T-helper 2 cell treated with Interferon-gamma antibody and Interleukin-4, amounts not matched to agents 100 ng/mL and 5 ng/mL, for 36 hours (primary cell): ENCODE results near the gene ANXA1. TPM values are rescaled to one million over a fixed set of nuclear protein-coding genes. Genes with fewer than 3 reads are reported as not detected.
"Not testable (repeated sequence)": the region's sequence is repeated elsewhere in the genome, so short reads cannot be mapped to it uniquely, and the experiment has no call there.

Experiments used
- intact Hi-C: fragments of 100-400 bp; cut with micrococcal nuclease; formaldehyde crosslinking; loops from one replicate; pipeline ENCODE4 v1.15.1; 2023
- total RNA-seq: library from RNA; stranded (reverse); gene quantifications from 2 replicates; pipeline ENCODE4 v1.2.3, GENCODE V29; 2022

The ANXA1 gene, protein sequence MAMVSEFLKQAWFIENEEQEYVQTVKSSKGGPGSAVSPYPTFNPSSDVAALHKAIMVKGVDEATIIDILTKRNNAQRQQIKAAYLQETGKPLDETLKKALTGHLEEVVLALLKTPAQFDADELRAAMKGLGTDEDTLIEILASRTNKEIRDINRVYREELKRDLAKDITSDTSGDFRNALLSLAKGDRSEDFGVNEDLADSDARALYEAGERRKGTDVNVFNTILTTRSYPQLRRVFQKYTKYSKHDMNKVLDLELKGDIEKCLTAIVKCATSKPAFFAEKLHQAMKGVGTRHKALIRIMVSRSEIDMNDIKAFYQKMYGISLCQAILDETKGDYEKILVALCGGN
- 200 and 207 TPM in 2 replicates for total RNA-seq

GRCh38 chr9:73151653-73152542 is at the start of gene ANXA1:
ANXA1 (plus strand) TSS chr9:73151865; CDS start chr9:73158536, 6,671 bp downstream.
- intact Hi-C loops, result loop anchor here (2.0 to 10.0 kb wide), 4 partner anchors 1240 to 1993 kb away; partner anchors contain the start of genes ABHD17B, C9orf85 and CARNMT1

DNA sequence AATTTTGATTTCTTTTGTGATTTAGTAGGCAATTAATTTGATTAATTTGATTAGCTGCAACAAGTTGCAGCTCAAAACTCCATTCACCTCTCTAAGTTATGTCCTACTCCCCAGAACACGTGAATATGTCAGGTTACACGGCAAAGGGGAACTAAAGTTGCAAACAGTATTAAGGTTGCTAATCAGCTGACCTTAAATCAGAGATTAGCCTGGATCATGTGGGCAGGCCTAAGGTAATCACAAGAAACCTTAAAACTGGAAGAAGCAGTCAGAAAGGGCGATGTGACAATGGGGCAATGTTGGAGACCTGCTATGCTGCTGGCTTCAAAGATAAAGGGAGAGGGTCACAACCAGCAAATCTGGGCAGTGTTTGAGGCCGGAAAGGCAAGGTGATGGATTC is 47.3 kb upstream of the ANXA1 start:
- intact Hi-C loops, result no loop called here

DNA sequence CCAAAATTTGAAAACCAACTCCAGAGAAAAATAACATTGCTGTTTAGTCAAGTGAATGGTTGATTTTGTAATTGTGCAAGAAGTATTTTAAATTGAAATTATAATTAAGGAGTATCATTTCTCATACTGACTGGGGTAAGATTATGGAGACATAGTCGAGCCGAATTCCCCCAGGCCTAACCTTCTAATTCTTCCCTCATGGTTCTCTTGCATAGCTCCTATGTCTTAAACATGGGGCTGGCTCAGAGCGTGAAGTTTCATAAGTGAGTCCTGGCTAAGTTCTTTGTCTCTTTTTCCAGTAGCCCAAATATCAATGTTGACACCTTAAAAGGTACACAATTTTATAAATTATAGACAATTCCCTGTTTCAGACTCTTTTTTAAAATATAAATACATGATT is 46.7 kb upstream of the ANXA1 start:
- intact Hi-C loops, result no loop called here

DNA sequence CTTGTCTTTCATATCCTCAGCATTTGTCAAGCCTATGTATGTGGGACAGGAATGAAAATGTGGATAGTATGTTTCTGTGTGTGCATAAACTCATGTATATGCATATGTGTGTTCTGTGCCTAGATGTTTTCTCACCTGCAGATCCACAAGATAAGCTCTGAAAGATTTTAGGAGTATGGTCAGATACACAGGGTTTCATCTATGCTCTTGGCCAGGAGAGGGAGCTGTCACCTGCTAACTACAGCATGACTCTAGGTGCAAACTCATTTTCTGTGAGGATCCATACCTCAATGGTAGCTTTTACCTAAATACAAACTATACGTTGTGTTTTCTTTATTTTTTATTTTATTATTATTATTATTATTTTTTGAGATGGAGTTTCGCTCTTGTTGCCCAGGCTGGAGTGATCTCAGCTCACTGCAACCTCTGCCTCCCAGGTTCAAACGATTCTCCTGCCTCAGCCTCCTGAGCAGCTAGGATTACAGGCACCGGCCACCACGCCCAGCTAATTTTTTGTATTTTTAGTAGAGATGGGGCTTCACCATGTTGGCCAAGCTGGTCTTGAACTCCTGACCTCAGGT is 44.1 kb upstream of the ANXA1 start:
- intact Hi-C loops, result not testable (repeated sequence)

GRCh38 chr9:73114058-73114457 is 37.6 kb upstream of the ANXA1 start:
- intact Hi-C loops, result no loop called here

GRCh38 chr9:73114958-73115357 is 36.7 kb upstream of the ANXA1 start:
- intact Hi-C loops, result no loop called here

DNA sequence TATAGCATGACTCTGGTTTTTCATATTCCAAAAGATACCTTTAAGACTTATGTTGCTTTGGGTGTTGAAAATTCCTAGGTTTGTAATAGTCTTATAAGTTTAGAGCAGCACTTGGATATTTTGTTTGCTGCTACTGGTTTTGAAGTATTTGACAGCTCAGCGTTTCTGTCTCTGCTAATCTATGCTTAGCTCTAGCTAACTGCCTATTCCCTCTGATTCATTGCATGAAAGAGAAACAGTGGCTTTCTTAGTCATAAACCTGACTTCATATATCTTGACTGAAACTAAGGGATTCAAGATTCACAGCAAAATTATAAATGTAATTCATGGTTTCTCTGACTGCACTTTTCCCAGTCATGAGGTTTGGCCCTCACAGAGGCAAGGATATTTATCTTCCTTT is 35.6 kb upstream of the ANXA1 start:
- intact Hi-C loops, result loop anchor here (1.0 to 2.0 kb wide), 3 partner anchors 17 to 38 kb away; no protein-coding TSS in a partner anchor

DNA sequence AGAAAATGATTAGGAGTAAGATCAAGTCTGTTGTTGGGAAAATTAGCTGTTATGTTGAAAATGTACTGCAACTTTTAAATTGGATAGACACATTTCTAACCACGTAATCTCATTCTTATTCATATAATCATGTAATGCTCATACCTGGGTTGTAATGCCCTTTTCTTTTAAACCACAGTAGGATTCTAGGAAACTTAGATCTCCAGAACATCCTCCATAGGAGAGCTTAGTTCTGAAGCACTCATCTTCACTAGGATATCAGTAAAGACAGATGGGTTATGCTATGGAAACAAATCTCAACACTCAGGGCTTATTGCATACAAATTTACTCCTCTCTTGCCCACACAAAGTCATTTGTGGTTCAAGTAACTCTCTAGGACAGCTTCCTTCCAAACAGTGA is 34.8 kb upstream of the ANXA1 start:
- intact Hi-C loops, result loop anchor here (1.0 to 2.0 kb wide), 3 partner anchors 16 to 37 kb away; no protein-coding TSS in a partner anchor

DNA sequence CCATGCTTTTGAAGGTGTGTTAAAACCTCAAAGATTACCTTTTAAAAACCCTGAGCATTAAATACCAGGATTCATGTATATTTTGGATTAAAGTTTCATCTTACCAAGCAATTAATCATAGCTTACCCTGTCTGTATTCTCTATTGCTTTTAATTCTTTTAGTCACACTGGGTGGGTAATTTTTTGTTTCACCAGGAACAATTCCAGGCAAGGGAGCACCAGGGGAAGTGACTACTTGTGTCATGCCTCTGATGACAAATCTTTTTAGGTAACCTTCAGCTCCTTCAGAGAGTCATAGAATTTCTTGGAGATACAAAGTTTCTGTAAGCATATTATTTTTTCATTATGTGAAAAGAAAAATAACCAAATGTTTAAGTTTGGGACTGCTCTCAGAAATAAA is 33.4 kb upstream of the ANXA1 start:
- intact Hi-C loops, result no loop called here

- intact Hi-C loops, result no loop called here
These were observed 32.6 kb upstream of the ANXA1 start for GRCh38 chr9:73118898-73119554.

DNA sequence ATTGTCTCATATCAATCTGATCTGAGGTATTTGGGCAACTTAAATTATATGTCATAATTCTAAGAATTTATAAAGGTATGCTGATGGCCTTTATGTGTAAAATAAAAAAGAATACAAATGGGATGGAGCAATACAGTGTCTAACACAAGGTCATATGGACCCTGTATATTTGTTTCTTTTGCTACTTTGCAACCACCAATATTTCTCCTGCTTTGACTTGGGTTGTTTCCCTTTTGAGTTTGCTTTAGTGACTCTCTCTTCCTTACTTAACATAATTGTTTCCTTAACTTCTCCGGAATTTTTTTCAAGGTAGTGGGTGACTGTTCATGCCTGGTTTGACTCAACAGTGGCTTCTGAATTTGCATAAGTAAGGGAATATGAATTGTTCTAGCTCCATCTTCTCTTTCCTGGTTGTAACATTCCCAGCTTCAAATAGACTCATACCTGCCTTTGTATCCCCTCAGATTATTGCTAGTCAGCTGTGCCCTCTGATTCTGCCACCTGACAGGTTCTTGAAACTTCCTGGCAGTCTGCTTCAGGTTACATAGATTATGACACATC is 30.2 kb upstream of the ANXA1 start:
- intact Hi-C loops, result no loop called here

- intact Hi-C loops, result no loop called here
These were observed 26.0 kb upstream of the ANXA1 start for GRCh38 chr9:73125651-73126050.

GRCh38 chr9:73129941-73130685 is 21.6 kb upstream of the ANXA1 start:
- intact Hi-C loops, result loop anchor here (5.0 kb wide), 3 partner anchors 763 to 1822 kb away; partner anchors contain the start of genes ABHD17B, C9orf40, C9orf85 and ZFAND5

GRCh38 chr9:73131461-73131860 is 20.2 kb upstream of the ANXA1 start:
- intact Hi-C loops, result loop anchor here (5.0 kb wide), 3 partner anchors 764 to 1821 kb away; partner anchors contain the start of genes ABHD17B, C9orf40, C9orf85 and ZFAND5

DNA sequence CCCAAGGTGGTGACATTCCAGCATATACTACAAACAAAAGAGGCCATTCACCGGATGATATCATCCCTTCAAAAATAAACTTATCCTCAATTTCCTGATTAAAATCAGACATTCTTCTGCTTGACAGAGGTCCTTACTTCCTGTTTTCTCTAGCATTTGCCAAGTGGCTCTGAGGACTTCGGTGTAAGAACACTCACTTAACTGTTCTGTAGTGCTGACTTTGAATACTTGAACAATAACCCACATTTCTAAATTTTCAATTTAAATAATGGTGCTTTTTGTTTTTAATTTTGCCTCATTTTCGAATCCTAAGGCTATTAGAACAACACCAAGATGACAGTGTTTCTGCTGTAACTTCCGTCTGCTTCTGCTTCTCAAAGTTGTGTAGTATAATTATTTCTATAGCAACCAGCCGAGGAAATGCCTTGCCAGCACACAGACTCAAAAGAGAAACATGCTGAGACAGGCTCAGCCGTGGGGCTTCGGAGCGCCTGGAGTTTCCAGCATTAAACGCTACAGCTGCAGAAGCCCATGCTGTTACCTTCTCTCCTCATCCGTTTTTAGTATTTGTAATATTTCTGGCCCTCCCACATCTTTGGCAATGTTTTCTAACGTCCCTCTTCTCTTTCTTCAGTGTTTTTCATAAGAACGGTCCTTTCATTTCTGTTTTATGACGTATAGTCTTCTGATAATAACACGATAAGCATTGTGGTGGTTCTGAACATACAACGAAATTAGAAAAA is 19.5 kb upstream of the ANXA1 start:
- intact Hi-C loops, result loop anchor here (1.0 to 5.0 kb wide), 7 partner anchors 15 to 1889 kb away; partner anchors contain the start of genes ABHD17B, C9orf40, C9orf85 and ZFAND5

DNA sequence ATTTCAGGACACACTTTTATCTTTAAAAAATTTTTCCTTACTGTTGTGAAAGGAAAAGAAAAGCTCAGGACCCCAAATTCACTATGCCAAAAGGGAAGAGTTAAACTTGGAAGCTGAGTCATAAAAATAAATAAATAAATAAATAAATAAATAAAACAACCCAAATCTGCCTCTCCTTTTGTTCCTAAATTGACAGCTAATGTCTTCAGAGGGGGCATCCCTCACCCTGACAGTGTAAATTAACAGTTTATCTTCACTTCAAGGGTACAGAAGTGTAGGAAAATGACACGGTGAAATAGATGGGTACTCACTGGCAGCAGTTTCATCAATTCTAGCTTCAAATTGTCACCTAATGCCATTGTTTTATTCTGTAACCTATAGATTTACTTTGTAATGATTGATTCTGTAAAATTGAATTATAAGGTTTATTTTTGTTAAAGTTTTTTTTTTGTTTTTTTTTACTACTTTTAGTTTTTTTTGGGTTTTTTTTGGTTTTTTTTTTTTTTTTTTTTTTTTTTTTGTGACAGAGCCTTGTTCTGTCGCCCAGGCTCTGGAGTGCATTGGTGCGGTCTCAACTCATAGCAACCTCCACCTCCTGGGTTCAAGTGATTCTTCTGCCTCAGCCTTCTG is 18.5 kb upstream of the ANXA1 start:
- intact Hi-C loops, result loop anchor here (2.0 to 5.0 kb wide), 5 partner anchors 16 to 1888 kb away; partner anchors contain the start of genes ABHD17B, C9orf40, C9orf85 and ZFAND5

GRCh38 chr9:73133921-73134407 is 17.7 kb upstream of the ANXA1 start:
- intact Hi-C loops, result loop anchor here (2.0 to 5.0 kb wide), 5 partner anchors 17 to 1887 kb away; partner anchors contain the start of genes ABHD17B, C9orf40, C9orf85 and ZFAND5

DNA sequence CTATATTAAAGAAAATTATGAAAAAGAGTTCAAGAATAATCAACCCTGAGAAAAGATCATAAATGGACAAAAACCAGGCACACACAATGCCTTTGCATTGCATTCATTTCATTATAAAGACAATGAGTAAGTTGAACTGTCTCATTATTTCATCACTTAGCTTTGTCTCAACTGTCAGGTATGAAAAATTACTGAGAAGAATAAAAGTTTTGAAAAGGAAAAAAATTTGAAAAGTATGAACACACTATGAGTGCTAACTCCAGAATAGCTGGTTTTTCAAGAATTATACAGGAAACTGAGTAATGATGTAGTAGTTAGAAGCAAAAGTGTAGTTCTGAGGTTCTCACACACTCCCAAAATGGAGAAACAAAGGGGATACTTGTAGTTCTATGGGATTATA is 16.3 kb upstream of the ANXA1 start:
- intact Hi-C loops, result loop anchor here (1.0 kb wide), 1 partner anchor 10 kb away; no protein-coding TSS in a partner anchor
